ENCODE data around the gene MAPK10.

- TF ChIP-seq CTCF (conservative IDR thresholded peaks at IDR 0.05; ENCODE audit: low read length) (no peak), EZH2phosphoT487 (IDR thresholded peaks at IDR 0.05; ENCODE audit: borderline replicate concordance) (no peak)
These were observed 139.7 kb downstream of the MAPK10 start for GRCh38 chr4:86220121-86220520.

Measured in Loucy (cell line).